GM12865 (cell line): Measurements from ENCODE around the gene PRRG4.
"Not testable (repeated sequence)": the region's sequence is repeated elsewhere in the genome, so short reads cannot be mapped to it uniquely, and the experiment has no call there.

ENCODE experiments used
- DNase-seq: peaks from one replicate; pipeline ENCODE4 v3.0.0; 2010; ENCODE audit warnings: low read depth
- H3K4me3 ChIP-seq: 2 replicates; pipeline ENCODE4 v1.5.1; 2011; ENCODE audit warnings: mild to moderate bottlenecking, low read depth, low read length, control low read depth
- CTCF ChIP-seq: IDR thresholded peaks from 2 replicates; pipeline ENCODE4 v1.5.1; 2011; ENCODE audit warnings: low read length, control low read depth, low read depth, inconsistent platforms; ENCODE audit not compliant: insufficient read depth; ENCODE audit errors: missing control alignments

PRRG4 gene

GRCh38 chr11:32884023-32884422 lies 54.3 kb downstream of the PRRG4 start:
- no peak for DNase-seq
- no peak overlapping the region for H3K4me3 ChIP-seq
- no peak for TF ChIP-seq CTCF

GRCh38 chr11:32884770-32885384 lies 55.1 kb downstream of the PRRG4 start:
- DNase-seq: peak; percentile 41
- peak; percentile 56 for TF ChIP-seq CTCF
- no peak overlapping the region for H3K4me3 ChIP-seq

- no peak overlapping the region for H3K4me3 ChIP-seq
- no peak for TF ChIP-seq CTCF
- DNase-seq: no peak
Observed at GRCh38 chr11:32885556-32885955, 55.8 kb downstream of the PRRG4 start.

GRCh38 chr11:32886180-32886579 lies 56.5 kb downstream of the PRRG4 start:
- no peak for DNase-seq
- no peak for TF ChIP-seq CTCF

GRCh38 chr11:32887707-32888383 lies 58.1 kb downstream of the PRRG4 start:
- not testable (repeated sequence) for H3K4me3 ChIP-seq, DNase-seq

More at GRCh38 chr11:32886180-32886579, 56.5 kb downstream of the PRRG4 start:
- no peak overlapping the region for H3K4me3 ChIP-seq

- not testable (repeated sequence) for H3K4me3 ChIP-seq, DNase-seq
Observed at GRCh38 chr11:32888384-32888710, 58.6 kb downstream of the PRRG4 start.

- no peak for TF ChIP-seq CTCF
- no peak for DNase-seq
- H3K4me3 ChIP-seq: no peak overlapping the region
Observed at GRCh38 chr11:32888805-32889204, 59.1 kb downstream of the PRRG4 start.

- peak overlapping the region; percentile 69; the same call in 1 of the 2 replicates for H3K4me3 ChIP-seq
- TF ChIP-seq CTCF: no peak
- no peak for DNase-seq
Observed at GRCh38 chr11:32890843-32891656, 61.3 kb downstream of the PRRG4 start.
